Right cardiac atrium (tissue), 5 donors: ENCODE results near the gene POPDC2. TPM values are rescaled to one million over a fixed set of nuclear protein-coding genes. Genes with fewer than 3 reads are reported as not detected.
A peak's percentile ranks its signal among the peaks of the same experiment; 100 is the strongest.

Experiments used
- ATAC-seq, 2 donors: fragments of 200-7000 bp; cut with Tn5 transposase; one replicate each; pipeline versions ENCODE4 v1.8.0 to v1.9.1; 2020; ENCODE audit warnings: moderate library complexity in 2 of 2, mild to moderate bottlenecking in 1 of 2
- DNase-seq, 3 donors: peaks; one replicate each; pipeline ENCODE4 v3.0.0-alpha.2; 2020
- H3K27ac ChIP-seq: one replicate; pipeline ENCODE4 v1.5.1; 2013; ENCODE audit warnings: mild to moderate bottlenecking, low read length, control low read depth, moderate library complexity
- H3K27me3 ChIP-seq: one replicate; pipeline ENCODE4 v1.6.1; 2013; ENCODE audit not compliant: control insufficient read depth, insufficient read depth
- H3K4me1 ChIP-seq: one replicate; pipeline ENCODE4 v1.6.1; 2013; ENCODE audit warnings: low read length; ENCODE audit not compliant: control insufficient read depth, insufficient read depth
- H3K4me3 ChIP-seq: one replicate; pipeline ENCODE4 v1.5.1; 2013; ENCODE audit warnings: low read length, control low read depth
- H3K9me3 ChIP-seq: one replicate; pipeline ENCODE4 v1.6.1; 2013; ENCODE audit warnings: low read length; ENCODE audit not compliant: control insufficient read depth
- WGBS: extraction: QIAGEN DNeasy Blood & Tissue Kit; methylation state at CpG from one replicate; pipeline ENCODE4 v1.1.7; 2013; 5-methylcytosine and 5-hydroxymethylcytosine counted together
- intact Hi-C, 4 donors: fragments of 100-400 bp; cut with DNase I; formaldehyde crosslinking; loops; one replicate each; pipeline versions ENCODE4 v1.11.0 to v1.14.0; 2022 to 2023
- polyA plus RNA-seq: library from polyadenylated mRNA; stranded (reverse); fragments of 200-250 nt; gene quantifications from one replicate; pipeline ENCODE4 v1.2.3, GENCODE V29; 2013
- total RNA-seq, 4 donors: library from RNA; stranded (reverse); fragmentation: NEBNext Ultra II Directional; extraction: Animal tissue kit (Norgen Biotek cat#: 25700); gene quantifications; one replicate each; pipeline ENCODE4 v1.2.1, GENCODE V29; 2021
- donor health status: healthy with polysubstance abuse.
- donor health status: DM: no; HTN: yes; CAD: no.
- donor health status: DM: no; HTN: no; CAD: no.
- donor health status: DM: no; HTN: yes; CAD: no; lungs with severe emphysema.
- donor health status: DM: yes; HTN: yes; CAD: no.

Gene POPDC2
- total and polyA plus RNA-seq, 5 donors, result 348 to 827 (median 504) TPM

DNA sequence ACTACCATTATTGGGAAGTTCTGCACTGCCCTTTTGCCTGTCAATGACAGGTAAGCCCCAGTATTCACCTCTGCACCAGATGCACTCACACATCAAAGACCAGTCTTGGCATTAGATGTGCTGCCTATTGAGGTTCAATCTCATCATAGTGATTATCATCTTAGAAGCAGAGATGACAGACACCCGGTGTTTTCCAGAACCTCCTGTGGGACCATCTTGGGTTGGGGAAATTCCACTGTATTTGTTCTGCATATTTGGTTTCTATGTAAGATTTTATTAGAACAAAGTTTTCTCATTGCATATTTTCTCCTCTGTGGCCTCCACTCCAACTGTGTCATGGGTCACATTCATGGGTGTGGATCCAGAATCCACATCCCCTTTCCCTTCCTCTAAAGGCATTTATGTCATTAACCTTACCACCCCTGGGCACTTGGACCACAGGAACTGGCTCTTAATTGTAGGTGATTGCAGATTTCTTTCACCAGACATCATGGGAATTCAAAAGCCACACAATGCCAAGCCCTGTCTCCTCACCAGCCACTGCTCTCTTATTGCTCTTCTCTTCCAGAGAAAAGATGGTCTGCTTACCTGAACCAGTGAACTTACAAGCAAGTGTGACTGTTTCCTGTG lies 31.5 kb downstream of the POPDC2 start:
- WGBS, result 58% methylated on average over 1 of the region's 1 CpG

DNA sequence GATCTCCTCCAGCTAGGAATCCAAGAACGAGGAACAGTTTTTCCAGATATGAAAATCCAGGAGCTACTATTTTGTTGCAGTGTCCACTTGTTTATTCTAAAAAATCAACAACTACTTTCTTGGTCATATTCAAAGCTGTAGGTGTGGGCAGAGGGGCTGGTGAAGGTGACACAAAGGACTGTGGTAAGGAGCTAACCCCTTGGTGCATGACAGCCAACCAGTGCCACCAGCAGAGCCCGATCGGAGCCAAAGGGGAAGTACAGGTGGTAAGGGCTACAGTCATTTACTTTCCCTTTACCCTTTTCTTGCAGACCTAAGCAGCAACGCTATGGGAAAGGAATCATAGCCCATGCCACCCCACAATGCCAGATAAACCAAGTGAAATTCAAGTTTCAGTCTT lies 32.0 kb downstream of the POPDC2 start:
- no peaks in the 10 kb centered on the region for H3K27me3 ChIP-seq
- H3K4me1 ChIP-seq, result peaks cover 24% of the 10 kb centered on the region
- no peak for DNase-seq
- no peak for ATAC-seq
- peak overlapping the region; percentile 42 for H3K27ac ChIP-seq
- intact Hi-C loops, result no loop called here
- H3K9me3 ChIP-seq, result no peaks in the 10 kb centered on the region
- WGBS, result 89% methylated on average over 4 of the region's 4 CpGs
- H3K4me3 ChIP-seq, result no peak overlapping the region

More for the DNA sequence above, 31.5 kb downstream of the POPDC2 start:
- Histone ChIP-seq H3K4me3 (no peak overlapping the region), H3K27ac (peak overlapping the region; percentile 50), H3K9me3 (no peaks in the 10 kb centered on the region), H3K4me1 (peaks cover 24% of the 10 kb centered on the region), H3K27me3 (no peaks in the 10 kb centered on the region)
- intact Hi-C loops, result no loop called here
- DNase-seq, result no peak
- peak in 1 of 2 donors; percentile 40 for ATAC-seq

DNA sequence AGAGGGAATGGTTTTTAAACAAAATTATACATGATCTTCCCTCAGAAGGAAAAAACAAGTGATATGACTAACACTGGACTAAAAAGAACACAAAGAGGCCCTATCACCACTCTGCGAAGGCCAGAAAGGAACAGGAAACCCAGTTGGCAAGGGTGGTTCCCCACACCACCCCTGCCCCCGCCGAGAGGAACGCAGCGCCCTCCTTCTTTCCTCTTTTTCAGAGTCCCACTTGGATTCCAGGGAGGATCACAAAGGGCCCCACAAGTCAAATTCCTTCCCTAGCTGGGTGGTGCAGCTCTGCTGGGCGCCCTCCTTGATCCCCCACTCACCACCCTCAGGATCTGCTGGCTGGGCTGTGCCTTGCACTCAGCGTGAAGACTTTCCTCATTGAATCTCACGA lies 32.9 kb downstream of the POPDC2 start:
- 54% methylated on average over 8 of the region's 8 CpGs for WGBS

DNA sequence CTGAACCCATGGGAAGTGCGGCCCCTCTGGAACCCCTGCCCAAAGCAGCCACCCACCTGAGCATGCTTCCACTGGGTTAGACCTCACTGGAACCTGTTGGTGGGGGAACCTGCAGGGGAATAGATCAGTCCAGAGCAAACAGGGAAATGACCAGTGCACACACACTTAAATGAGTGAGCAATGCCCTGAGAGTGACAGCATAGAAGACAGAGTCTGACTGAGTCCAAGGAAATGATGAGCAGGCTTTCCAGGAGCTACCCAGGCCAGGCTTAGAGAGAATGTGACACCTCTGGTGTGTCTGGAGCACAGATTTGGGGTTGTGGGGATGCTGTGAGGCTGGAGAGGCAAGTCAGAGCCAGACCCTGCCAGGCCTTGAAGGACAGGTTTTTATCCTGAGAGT lies 34.2 kb downstream of the POPDC2 start:
- DNase-seq (no peak), ATAC-seq (no peak)
- intact Hi-C loops, result no loop called here
- WGBS, result 80% methylated on average over 1 of the region's 1 CpG
- Histone ChIP-seq H3K4me3 (no peak overlapping the region), H3K27me3 (no peaks in the 10 kb centered on the region), H3K4me1 (peaks cover 24% of the 10 kb centered on the region), H3K9me3 (no peaks in the 10 kb centered on the region), H3K27ac (no peak overlapping the region)

More for the DNA sequence above, 32.9 kb downstream of the POPDC2 start:
- Histone ChIP-seq H3K4me3 (no peak overlapping the region), H3K27ac (peak overlapping the region; percentile 32), H3K27me3 (no peaks in the 10 kb centered on the region), H3K4me1 (peaks cover 24% of the 10 kb centered on the region), H3K9me3 (no peaks in the 10 kb centered on the region)
- intact Hi-C loops, result no loop called here
- peak; percentile 53 to 74 (median 73) for DNase-seq
- peak; percentile 62 to 70 for ATAC-seq

DNA sequence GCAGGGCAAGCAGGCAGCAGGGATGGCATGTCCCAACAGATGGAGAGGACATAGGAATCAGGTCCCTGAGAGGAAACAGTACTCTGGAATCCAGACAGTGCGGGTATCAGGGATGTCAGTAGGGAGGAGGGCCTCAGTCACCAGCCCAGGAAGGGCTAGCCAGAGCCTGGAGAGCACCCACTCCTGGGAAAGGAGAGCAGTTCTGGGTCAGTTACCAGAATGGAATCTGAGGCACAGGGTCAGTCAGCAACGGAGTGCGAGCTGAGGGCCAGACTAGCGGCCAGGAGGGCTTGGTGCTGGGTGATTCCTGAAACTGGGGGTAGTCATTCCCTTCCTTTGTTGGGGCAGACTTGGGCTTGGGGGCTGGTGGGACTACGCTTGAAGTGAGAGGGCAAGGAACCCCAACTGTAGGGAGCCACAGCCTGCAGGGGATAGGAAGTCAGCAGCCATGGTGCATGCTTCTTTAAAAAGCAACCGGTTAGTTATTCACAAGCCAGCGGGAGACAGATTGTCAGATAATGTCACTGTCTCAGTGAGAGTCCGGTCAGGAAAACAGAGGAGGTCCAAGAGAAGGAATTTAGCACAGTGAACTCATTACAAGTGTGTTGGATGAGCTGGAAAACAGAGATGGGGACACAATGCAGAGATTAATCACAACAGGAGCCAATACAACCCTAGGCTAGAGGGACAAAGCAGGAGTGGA lies 34.8 kb downstream of the POPDC2 start:
- no peak overlapping the region for H3K27ac ChIP-seq
- WGBS, result 56% methylated on average over 8 of the region's 8 CpGs
- peaks cover 24% of the 10 kb centered on the region for H3K4me1 ChIP-seq
- intact Hi-C loops, result no loop called here
- ATAC-seq, result no peak
- no peak overlapping the region for H3K4me3 ChIP-seq
- no peak for DNase-seq
- no peaks in the 10 kb centered on the region for H3K9me3 ChIP-seq
- H3K27me3 ChIP-seq, result no peaks in the 10 kb centered on the region

DNA sequence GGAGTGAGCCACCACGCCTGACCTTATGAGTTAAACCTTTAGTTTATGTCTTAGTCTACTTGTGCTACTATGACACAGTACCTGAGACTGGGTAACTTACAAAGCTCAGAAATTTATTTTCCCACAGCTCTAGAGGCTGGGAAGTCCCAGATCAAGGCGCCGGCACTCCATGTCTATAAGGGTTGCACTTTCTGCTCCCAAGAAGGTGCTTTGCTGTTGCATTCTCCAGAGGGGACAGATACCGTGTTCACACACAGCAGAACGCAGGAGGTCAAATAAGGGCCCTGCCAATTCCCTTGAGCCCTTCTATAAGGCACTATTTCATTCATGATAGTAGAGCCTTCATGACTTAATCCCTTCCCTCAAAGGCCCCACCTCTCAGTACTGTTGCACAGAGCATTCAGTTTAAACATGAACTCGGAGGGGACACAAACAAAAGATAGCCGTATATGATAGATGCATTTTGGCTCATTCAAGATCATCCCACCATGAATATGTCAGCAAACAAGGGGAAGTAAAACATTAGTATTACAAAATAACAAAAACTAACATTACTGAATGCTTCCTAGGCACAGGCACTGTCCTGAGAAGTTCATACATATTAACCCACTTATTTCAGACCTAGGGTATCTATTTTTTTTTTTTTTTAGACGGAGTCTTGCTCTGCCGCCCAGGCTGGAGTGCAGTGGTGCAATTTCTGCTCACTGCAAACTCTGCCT lies 36.2 kb downstream of the POPDC2 start:
- DNase-seq (no peak), ATAC-seq (no peak)
- H3K4me1 ChIP-seq, result peaks cover 23% of the 10 kb centered on the region
- no peak overlapping the region for H3K27ac ChIP-seq
- intact Hi-C loops, result no loop called here
- H3K4me3 ChIP-seq, result no peak overlapping the region
- WGBS, result 91% methylated on average over 9 of the region's 9 CpGs
- H3K9me3 ChIP-seq, result no peaks in the 10 kb centered on the region
- no peaks in the 10 kb centered on the region for H3K27me3 ChIP-seq

DNA sequence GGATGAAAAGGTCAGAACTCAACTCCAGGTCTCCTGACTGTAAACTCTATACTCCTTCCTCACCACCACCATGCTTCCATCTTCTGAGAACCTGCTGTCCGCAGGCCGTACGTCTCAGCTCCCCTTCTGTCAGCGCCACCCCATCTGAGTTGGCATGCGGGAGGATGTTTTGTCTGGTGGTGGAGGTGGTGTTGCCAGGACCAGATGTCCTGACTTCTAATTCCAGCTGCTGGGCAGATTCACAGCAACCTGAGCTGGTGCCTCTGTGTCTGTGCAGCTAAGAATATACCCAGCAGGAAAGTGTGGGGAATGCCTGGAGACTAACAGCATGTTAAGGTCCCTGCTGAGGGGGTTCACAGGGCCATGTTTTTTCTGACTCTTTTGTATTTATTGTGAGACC lies 39.5 kb downstream of the POPDC2 start:
- H3K27ac ChIP-seq, result no peak overlapping the region
- no peaks in the 10 kb centered on the region for H3K9me3 ChIP-seq
- H3K27me3 ChIP-seq, result no peaks in the 10 kb centered on the region
- no peak overlapping the region for H3K4me3 ChIP-seq
- ATAC-seq (peak in 1 of 2 donors; percentile 20), DNase-seq (no peak)
- 86% methylated on average over 5 of the region's 5 CpGs for WGBS
- intact Hi-C loops, result no loop called here
- H3K4me1 ChIP-seq, result peaks cover 5% of the 10 kb centered on the region

DNA sequence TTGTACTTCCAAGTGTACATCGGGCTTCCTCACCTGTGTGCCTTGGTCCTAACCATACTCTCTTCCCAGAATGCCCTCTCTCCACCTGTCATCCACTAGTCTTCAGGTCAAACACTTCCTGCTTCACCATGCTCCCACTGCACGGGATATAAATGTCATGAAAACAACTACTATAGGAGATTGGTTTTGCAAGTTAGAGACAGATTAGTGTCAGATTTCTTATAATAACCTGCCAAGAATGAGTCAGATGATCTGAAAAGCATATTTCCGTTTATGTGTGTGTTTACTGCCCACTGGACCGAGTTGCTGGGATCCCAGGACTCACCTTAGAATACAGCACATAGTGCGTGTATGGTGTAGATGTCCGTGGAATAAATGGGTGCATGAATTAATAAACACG lies 41.3 kb downstream of the POPDC2 start:
- ATAC-seq, result no peak
- 69% methylated on average over 7 of the region's 7 CpGs for WGBS
- no peaks in the 10 kb centered on the region for H3K4me1 ChIP-seq
- no peaks in the 10 kb centered on the region for H3K9me3 ChIP-seq
- no peak for DNase-seq
- no peak overlapping the region for H3K27ac ChIP-seq
- intact Hi-C loops, result no loop called here
- no peak overlapping the region for H3K4me3 ChIP-seq
- H3K27me3 ChIP-seq, result no peaks in the 10 kb centered on the region

DNA sequence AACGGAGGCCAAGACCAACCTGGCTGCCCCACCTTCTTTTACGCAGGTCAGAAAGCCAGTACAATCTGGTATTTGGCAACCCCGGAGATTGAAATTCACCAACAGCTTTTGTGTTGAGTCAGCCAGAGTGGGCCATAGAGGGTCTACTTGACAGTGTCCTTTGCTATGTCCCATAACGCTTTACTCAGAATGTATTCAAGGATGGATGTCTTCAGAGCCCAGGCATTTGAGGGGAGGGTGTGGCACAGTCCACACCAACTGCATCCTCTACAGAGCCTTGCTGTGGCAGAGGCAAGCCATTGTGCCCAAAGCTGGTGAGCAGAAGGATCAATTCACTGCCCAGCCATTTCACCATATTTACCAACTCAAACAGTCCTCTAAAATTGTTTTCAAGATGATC lies 44.3 kb downstream of the POPDC2 start:
- H3K27me3 ChIP-seq, result no peaks in the 10 kb centered on the region
- H3K4me3 ChIP-seq, result no peak overlapping the region
- ATAC-seq (no peak), DNase-seq (no peak)
- intact Hi-C loops, result no loop called here
- no peaks in the 10 kb centered on the region for H3K9me3 ChIP-seq
- WGBS, result 81% methylated on average over 4 of the region's 4 CpGs
- H3K4me1 ChIP-seq, result no peaks in the 10 kb centered on the region
- no peak overlapping the region for H3K27ac ChIP-seq

DNA sequence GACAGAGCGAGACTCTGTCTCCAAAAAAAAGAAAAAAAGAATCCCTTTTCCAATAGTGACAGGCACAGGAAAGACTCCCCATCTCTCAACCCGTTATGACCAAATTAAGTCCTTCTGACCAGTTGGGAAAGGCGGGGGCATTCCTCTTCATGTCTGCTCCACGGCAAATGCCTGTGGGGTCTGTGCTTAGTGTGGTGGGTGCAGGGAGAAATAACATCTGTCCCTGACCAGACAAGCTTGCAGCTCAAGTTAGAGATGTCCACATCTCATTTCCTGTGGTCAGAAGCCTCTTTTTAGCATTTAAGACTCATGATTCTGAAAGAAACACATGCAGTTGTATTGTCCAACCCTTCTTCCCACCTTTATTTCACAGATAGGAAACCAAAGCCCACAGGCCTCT lies 46.5 kb downstream of the POPDC2 start:
- Histone ChIP-seq H3K4me3 (no peak overlapping the region), H3K27me3 (no peaks in the 10 kb centered on the region), H3K9me3 (no peaks in the 10 kb centered on the region), H3K4me1 (no peaks in the 10 kb centered on the region), H3K27ac (no peak overlapping the region)
- intact Hi-C loops, result no loop called here
- ATAC-seq, result no peak
- 89% methylated on average over 4 of the region's 4 CpGs for WGBS
- DNase-seq, result no peak

DNA sequence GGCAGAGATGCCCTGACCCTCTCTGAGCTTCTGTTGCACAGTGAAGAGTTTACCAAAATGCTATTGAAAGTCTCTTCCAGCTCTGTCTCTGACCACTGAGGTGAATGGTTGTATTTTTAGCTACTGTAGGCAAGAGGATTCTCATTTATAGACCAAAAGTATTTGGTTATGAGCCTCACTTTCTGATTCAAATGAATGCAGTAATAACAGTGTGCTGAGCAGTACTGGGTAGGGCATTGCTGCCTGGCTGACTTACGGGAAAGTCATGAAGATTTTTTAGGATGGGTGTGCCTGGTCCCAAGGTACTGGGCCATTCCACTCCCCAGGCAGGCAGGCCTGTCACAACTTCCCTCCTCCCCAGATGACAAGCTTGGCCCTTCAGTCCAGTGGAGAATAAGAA lies 47.2 kb downstream of the POPDC2 start:
- H3K4me1 ChIP-seq, result no peaks in the 10 kb centered on the region
- H3K4me3 ChIP-seq, result no peak overlapping the region
- H3K27me3 ChIP-seq, result no peaks in the 10 kb centered on the region
- DNase-seq (no peak), ATAC-seq (no peak)
- no peak overlapping the region for H3K27ac ChIP-seq
- intact Hi-C loops, result no loop called here
- no peaks in the 10 kb centered on the region for H3K9me3 ChIP-seq
- 92% methylated on average over 1 of the region's 1 CpG for WGBS
